ENCODE data around the gene HOXD3. TPM values are rescaled to one million over a fixed set of nuclear protein-coding genes. Genes with fewer than 3 reads are reported as not detected.

Gene HOXD3
- total RNA-seq, 1 donor from 2014 or later = not detected

GRCh38 chr2:176173567-176174381 is 16.7 kb downstream of the HOXD3 start:
- intact Hi-C loops (cut with micrococcal nuclease) = no loop called here

- intact Hi-C loops (cut with micrococcal nuclease) = no loop called here
These were observed 17.3 kb downstream of the HOXD3 start for GRCh38 chr2:176174382-176174823.

GRCh38 chr2:176174824-176175708 is 18.0 kb downstream of the HOXD3 start:
- intact Hi-C loops (cut with micrococcal nuclease) = no loop called here

GRCh38 chr2:176175709-176176607 is 18.9 kb downstream of the HOXD3 start:
- intact Hi-C loops (cut with micrococcal nuclease) = no loop called here

- intact Hi-C loops (cut with micrococcal nuclease) = no loop called here
These were observed 20.5 kb downstream of the HOXD3 start for GRCh38 chr2:176177580-176178037.

GRCh38 chr2:176178038-176178756 is 21.1 kb downstream of the HOXD3 start:
- intact Hi-C loops (cut with micrococcal nuclease) = no loop called here

GRCh38 chr2:176178757-176179295 is 21.7 kb downstream of the HOXD3 start:
- intact Hi-C loops (cut with micrococcal nuclease) = no loop called here

- intact Hi-C loops (cut with micrococcal nuclease) = no loop called here
These were observed 24.4 kb downstream of the HOXD3 start for GRCh38 chr2:176181551-176181950.

- intact Hi-C loops (cut with micrococcal nuclease) = no loop called here
These were observed 25.6 kb downstream of the HOXD3 start for GRCh38 chr2:176182671-176183070.

- intact Hi-C loops (cut with micrococcal nuclease) = no loop called here
These were observed 27.6 kb downstream of the HOXD3 start for GRCh38 chr2:176184749-176185148.

GRCh38 chr2:176186024-176186423 is 28.9 kb downstream of the HOXD3 start:
- intact Hi-C loops (cut with micrococcal nuclease) = no loop called here

GRCh38 chr2:176187200-176187898 is 30.2 kb downstream of the HOXD3 start:
- intact Hi-C loops (cut with micrococcal nuclease) = no loop called here

- intact Hi-C loops (cut with micrococcal nuclease) = no loop called here
These were observed 31.0 kb downstream of the HOXD3 start, which contains the start of gene HOXD1 for GRCh38 chr2:176187899-176188773. TSS of gene HOXD1 (plus strand) at chr2:176188668. CDS start at chr2:176188802, 134 bp downstream.

- intact Hi-C loops (cut with micrococcal nuclease) = no loop called here
These were observed 31.9 kb downstream of the HOXD3 start for GRCh38 chr2:176188774-176189680.

- intact Hi-C loops (cut with micrococcal nuclease) = loop anchor here (5.0 kb wide), 1 partner anchor 447 kb away; no protein-coding TSS in a partner anchor
These were observed 32.9 kb downstream of the HOXD3 start for GRCh38 chr2:176189681-176190641.

- intact Hi-C loops (cut with micrococcal nuclease) = loop anchor here (5.0 kb wide), 1 partner anchor 445 kb away; no protein-coding TSS in a partner anchor
These were observed 35.2 kb downstream of the HOXD3 start for GRCh38 chr2:176192351-176192750.
